GM19328 (cell line): ENCODE data around the gene ITPR2.
"Not testable (repeated sequence)": the region's sequence is repeated elsewhere in the genome, so short reads cannot be mapped to it uniquely, and the experiment has no call there.

Source experiments
- ATAC-seq: cut with Tn5 transposase; IDR thresholded peaks from one replicate; pipeline ENCODE4 v1.9.1; 2021; ENCODE audit warnings: mild to moderate bottlenecking, moderate library complexity; ENCODE audit not compliant: unreplicated experiment

The ITPR2 gene

GRCh38 chr12:26851031-26851809 lies 18.2 kb upstream of the ITPR2 start:
- ATAC-seq, result no peak

- ATAC-seq, result no peak
Measured at GRCh38 chr12:26848156-26848825, 15.3 kb upstream of the ITPR2 start.

- no peak for ATAC-seq
Measured at GRCh38 chr12:26847431-26847830, 14.4 kb upstream of the ITPR2 start.

GRCh38 chr12:26846416-26846815 lies 13.4 kb upstream of the ITPR2 start:
- no peak for ATAC-seq

GRCh38 chr12:26845984-26846383 lies 13.0 kb upstream of the ITPR2 start:
- ATAC-seq, result no peak

GRCh38 chr12:26845057-26845666 lies 12.2 kb upstream of the ITPR2 start:
- ATAC-seq, result no peak

- ATAC-seq, result no peak
Measured at GRCh38 chr12:26843311-26843710, 10.3 kb upstream of the ITPR2 start.

GRCh38 chr12:26841085-26841484 lies 8.1 kb upstream of the ITPR2 start:
- no peak for ATAC-seq

- ATAC-seq, result no peak
Measured at GRCh38 chr12:26839512-26839911, 6.5 kb upstream of the ITPR2 start.

- no peak for ATAC-seq
Measured at GRCh38 chr12:26838888-26839416, 6.0 kb upstream of the ITPR2 start.

- no peak for ATAC-seq
Measured at GRCh38 chr12:26836201-26836600, 3.2 kb upstream of the ITPR2 start.

- not testable (repeated sequence) for ATAC-seq
Measured at GRCh38 chr12:26834503-26835060, 1.6 kb upstream of the ITPR2 start.

GRCh38 chr12:26833743-26834490 lies 923 bp upstream of the ITPR2 start:
- ATAC-seq, result peak; percentile 29

GRCh38 chr12:26831951-26832821 lies 808 bp downstream of the ITPR2 start:
- ATAC-seq, result peak; percentile 34

GRCh38 chr12:26830783-26831551 lies 2.0 kb downstream of the ITPR2 start:
- ATAC-seq, result no peak

- ATAC-seq, result no peak
Measured at GRCh38 chr12:26830363-26830762, 2.6 kb downstream of the ITPR2 start.

- no peak for ATAC-seq
Measured at GRCh38 chr12:26828280-26829073, 4.5 kb downstream of the ITPR2 start.

GRCh38 chr12:26826437-26826836 lies 6.6 kb downstream of the ITPR2 start:
- no peak for ATAC-seq
